ENCODE results near the gene TMEM97.

Gene TMEM97

DNA sequence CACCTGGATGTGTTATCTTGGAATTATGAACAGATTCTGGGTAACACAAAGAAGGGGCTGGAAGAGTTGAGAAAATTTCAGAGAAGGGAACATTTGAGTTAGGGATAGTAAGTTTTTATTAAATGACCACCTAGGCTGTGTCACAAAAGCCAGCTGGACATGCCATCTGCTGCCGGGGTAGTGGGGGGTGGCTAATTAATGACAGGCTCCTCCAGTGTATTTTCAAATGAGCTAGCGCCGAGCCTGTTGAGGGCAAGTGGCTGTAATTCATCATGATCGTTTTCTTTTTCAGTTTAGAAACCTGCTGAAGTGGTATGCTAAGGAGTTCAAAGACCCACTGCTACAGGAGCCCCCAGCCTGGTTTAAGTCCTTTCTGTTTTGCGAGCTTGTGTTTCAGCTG is 6.2 kb downstream of the TMEM97 start:
- no peak for DNase-seq (ENCODE audit: low read depth)
- no peak overlapping the region for H3K4me3 ChIP-seq (ENCODE audit: control insufficient read depth, low read depth, low read length)
- TF ChIP-seq, protein P1, sequence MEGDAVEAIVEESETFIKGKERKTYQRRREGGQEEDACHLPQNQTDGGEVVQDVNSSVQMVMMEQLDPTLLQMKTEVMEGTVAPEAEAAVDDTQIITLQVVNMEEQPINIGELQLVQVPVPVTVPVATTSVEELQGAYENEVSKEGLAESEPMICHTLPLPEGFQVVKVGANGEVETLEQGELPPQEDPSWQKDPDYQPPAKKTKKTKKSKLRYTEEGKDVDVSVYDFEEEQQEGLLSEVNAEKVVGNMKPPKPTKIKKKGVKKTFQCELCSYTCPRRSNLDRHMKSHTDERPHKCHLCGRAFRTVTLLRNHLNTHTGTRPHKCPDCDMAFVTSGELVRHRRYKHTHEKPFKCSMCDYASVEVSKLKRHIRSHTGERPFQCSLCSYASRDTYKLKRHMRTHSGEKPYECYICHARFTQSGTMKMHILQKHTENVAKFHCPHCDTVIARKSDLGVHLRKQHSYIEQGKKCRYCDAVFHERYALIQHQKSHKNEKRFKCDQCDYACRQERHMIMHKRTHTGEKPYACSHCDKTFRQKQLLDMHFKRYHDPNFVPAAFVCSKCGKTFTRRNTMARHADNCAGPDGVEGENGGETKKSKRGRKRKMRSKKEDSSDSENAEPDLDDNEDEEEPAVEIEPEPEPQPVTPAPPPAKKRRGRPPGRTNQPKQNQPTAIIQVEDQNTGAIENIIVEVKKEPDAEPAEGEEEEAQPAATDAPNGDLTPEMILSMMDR (conservative IDR thresholded peaks at IDR 0.05; ENCODE audit: control insufficient read depth, insufficient read depth, low read depth, low read length), result no peak

DNA sequence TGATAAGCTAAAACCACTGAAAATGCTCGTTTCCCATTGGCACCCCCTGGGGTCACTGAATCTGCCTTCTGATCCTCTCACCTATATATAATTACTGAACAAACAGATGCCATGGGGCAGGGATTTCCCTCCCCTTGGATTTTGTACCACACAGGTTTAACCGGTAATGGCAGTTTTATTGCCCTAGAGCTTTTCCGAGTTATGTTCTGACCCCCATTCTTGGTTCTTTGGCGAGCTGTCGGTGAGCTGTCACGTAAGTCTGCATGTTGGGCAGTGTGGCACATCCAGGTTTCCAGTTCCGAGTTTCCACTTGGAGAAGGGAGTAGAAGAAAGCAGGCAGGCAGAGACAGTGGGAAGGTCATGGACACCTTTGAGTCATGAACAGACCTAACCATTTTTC is 7.1 kb downstream of the TMEM97 start:
- TF ChIP-seq, protein P1 (conservative IDR thresholded peaks at IDR 0.05; ENCODE audit: control insufficient read depth, insufficient read depth, low read depth, low read length), result no peak
- DNase-seq (ENCODE audit: low read depth), result no peak
- no peak overlapping the region for H3K4me3 ChIP-seq (ENCODE audit: control insufficient read depth, low read depth, low read length)

DNA sequence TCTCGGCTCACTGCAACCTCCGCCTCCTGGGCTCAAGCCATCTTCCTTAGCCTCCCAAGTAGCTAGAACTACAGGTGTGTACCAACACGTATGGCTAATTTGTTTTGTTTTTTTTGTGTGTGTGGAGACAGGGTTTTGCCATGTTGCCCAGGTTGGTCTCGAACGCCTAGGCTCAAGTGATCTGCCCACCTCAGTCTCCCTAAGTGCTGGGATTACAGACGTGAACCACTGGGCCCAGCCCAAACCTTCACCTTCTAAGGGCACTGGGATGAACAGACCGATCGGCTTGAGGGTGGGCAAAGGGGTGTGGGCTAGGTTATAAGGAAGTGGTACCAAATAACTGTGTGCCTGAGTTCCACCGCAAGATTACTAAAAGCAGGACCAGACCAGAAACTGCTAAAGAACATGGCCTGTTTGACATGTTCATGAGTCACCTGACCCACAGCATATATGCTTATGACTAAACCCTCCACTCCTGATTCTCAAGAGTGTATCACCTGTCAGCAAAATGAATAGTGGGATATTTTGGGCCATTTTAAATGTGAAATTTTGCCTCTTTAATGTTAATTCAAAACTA is 8.1 kb downstream of the TMEM97 start:
- H3K4me3 ChIP-seq (ENCODE audit: control insufficient read depth, low read depth, low read length), result no peak overlapping the region
- TF ChIP-seq, protein P1 (conservative IDR thresholded peaks at IDR 0.05; ENCODE audit: control insufficient read depth, insufficient read depth, low read depth, low read length), result no peak
- peak; percentile 52 for DNase-seq (ENCODE audit: low read depth)

DNA sequence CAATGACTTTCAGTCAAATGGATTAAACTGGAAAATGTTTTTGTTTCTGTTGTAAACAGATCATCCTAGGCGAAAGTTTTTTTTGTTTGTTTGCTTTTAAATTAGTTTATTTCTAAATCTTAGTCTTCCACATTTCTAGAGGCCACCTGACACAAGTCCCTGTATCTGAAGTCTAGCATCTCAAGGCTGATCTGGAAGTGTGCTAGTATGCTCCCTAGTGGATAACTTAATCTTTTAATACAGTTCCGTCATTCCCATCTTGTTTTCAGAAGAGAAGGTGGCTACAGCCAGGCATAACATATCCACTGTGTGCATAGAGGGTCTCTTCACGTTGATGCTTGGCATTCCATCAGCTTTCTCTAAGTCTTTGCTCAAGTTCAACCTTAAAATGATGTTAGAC is 8.7 kb downstream of the TMEM97 start:
- peak; percentile 54 for DNase-seq (ENCODE audit: low read depth)
- H3K4me3 ChIP-seq (ENCODE audit: control insufficient read depth, low read depth, low read length), result no peak overlapping the region
- TF ChIP-seq, protein P1 (conservative IDR thresholded peaks at IDR 0.05; ENCODE audit: control insufficient read depth, insufficient read depth, low read depth, low read length), result peak; percentile 18

DNA sequence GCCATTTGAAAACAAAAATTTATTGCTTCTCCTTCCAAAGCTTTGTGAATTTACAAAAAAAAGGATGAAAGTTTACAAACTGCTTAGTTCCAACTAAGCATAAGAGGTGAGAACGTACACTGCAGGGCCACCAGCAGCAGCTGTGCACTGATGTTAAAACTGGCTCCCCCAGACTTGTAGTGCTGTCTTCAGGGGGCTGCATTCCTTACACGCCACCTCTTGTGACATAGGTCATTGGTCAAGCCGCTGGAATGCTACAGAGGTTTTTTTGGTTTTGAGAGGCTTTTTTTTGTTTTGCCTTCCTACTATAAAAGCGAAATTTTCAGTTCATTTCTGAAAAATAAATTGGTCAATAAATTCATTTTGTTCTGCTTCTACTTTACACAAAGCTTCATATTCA is 9.3 kb downstream of the TMEM97 start:
- TF ChIP-seq, protein P1 (conservative IDR thresholded peaks at IDR 0.05; ENCODE audit: control insufficient read depth, insufficient read depth, low read depth, low read length), result no peak
- H3K4me3 ChIP-seq (ENCODE audit: control insufficient read depth, low read depth, low read length), result no peak overlapping the region
- no peak for DNase-seq (ENCODE audit: low read depth)

DNA sequence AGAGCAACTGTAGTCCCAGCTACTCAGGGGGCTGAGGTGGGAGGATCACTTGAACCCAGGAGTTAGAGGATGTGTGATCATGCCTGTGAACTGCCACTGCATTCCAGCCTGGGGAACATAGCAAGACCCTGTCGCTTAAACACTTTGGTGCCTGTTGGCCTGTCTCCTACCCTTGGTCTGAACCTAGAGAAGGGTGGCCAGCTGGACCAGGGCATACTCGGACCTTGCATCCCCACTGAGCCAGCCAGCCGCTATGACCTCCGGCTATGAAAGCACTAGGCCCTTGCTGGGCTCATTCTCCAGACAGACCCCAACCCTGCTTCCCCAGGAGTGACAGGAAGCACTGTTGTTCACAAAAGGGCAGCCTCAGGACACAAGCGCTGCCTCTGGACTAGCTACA is 11.7 kb downstream of the TMEM97 start:
- TF ChIP-seq, protein P1 (conservative IDR thresholded peaks at IDR 0.05; ENCODE audit: control insufficient read depth, insufficient read depth, low read depth, low read length), result no peak
- no peak for DNase-seq (ENCODE audit: low read depth)
- no peak overlapping the region for H3K4me3 ChIP-seq (ENCODE audit: control insufficient read depth, low read depth, low read length)

Data from fibroblast of mammary gland (primary cell).